Endodermal cell (in vitro differentiated cells): Measurements from ENCODE around the gene ZBED1. TPM values are rescaled to one million over a fixed set of nuclear protein-coding genes. Genes with fewer than 3 reads are reported as not detected.

Experiments
- DNase-seq: peaks from one replicate; pipeline ENCODE4 v3.0.0-alpha.2; 2017
- H3K27ac ChIP-seq: 2 replicates; pipeline ENCODE4 v1.5.1; 2013; ENCODE audit warnings: mild to moderate bottlenecking, low read depth, low read length, moderate library complexity
- H3K27me3 ChIP-seq: 2 replicates; pipeline ENCODE4 v1.6.1; 2013; ENCODE audit warnings: mild to moderate bottlenecking, low read length, moderate library complexity; ENCODE audit not compliant: insufficient read depth, control insufficient read depth, poor library complexity, severe bottlenecking
- H3K36me3 ChIP-seq: 2 replicates; pipeline ENCODE4 v1.7.0; 2013; ENCODE audit warnings: mild to moderate bottlenecking, low read length, moderate library complexity; ENCODE audit not compliant: control insufficient read depth, insufficient read depth
- H3K4me1 ChIP-seq: one replicate; pipeline ENCODE4 v1.7.0; 2013; ENCODE audit warnings: low read length; ENCODE audit not compliant: control insufficient read depth, insufficient read depth
- H3K4me3 ChIP-seq: 2 replicates; pipeline ENCODE4 v1.5.1; 2013; ENCODE audit warnings: mild to moderate bottlenecking, low read length, moderate library complexity
- H3K9ac ChIP-seq: 2 replicates; pipeline ENCODE4 v1.6.1; 2013; ENCODE audit warnings: mild to moderate bottlenecking, low read length, moderate library complexity; ENCODE audit not compliant: poor library complexity, severe bottlenecking; ENCODE audit errors: extremely low read depth
- H3K9me3 ChIP-seq: 2 replicates; pipeline ENCODE4 v1.6.1; 2013; ENCODE audit warnings: mild to moderate bottlenecking, low read length, moderate library complexity; ENCODE audit not compliant: control insufficient read depth
- H3K27ac Mint-ChIP-seq: 2 replicates; pipeline ENCODE4 v1.8.0; 2020; ENCODE audit warnings: mixed read lengths
- H3K27me3 Mint-ChIP-seq: 2 replicates; pipeline ENCODE4 v1.8.0; 2021; ENCODE audit warnings: mild to moderate bottlenecking, mixed read lengths; ENCODE audit not compliant: insufficient read depth
- H3K36me3 Mint-ChIP-seq: 2 replicates; pipeline ENCODE4 v1.8.0; 2020; ENCODE audit warnings: low read depth, mixed read lengths
- H3K4me1 Mint-ChIP-seq: 2 replicates; pipeline ENCODE4 v1.8.0; 2020; ENCODE audit warnings: mixed read lengths
- H3K4me3 Mint-ChIP-seq: 2 replicates; pipeline ENCODE4 v1.8.0; 2020; ENCODE audit warnings: mild to moderate bottlenecking, moderate library complexity, mixed read lengths
- H3K9me3 Mint-ChIP-seq: 2 replicates; pipeline ENCODE4 v1.8.0; 2020; ENCODE audit warnings: mild to moderate bottlenecking, mixed read lengths
- CTCF ChIP-seq: fragments of 200-600 bp; sonication (generic); conservative IDR thresholded peaks from 2 replicates; pipeline ENCODE4 v1.5.0; 2021; ENCODE audit warnings: antibody characterized with exemption, mild to moderate bottlenecking
- WGBS, 2 experiments: methylation state at CpG; one replicate each; pipeline versions ENCODE4 v1.1.5 to v1.1.7; 2013; ENCODE audit warnings: missing lambda C conversion rate in 2 of 2, mixed read lengths in 1 of 2; ENCODE audit not compliant: insufficient coverage in 1 of 2, insufficient read length in 1 of 2; 5-methylcytosine and 5-hydroxymethylcytosine counted together
- total RNA-seq, 2 donors: library from RNA; stranded (reverse); fragmentation: NEBNext Ultra II Directional in 1 of 2; extraction: Animal tissue kit (Norgen Biotek cat#: 25700) in 1 of 2; gene quantifications; 2 replicates in 1 of 2; 3 replicates in 1 of 2; pipeline ENCODE4 v1.2.1, GENCODE V29; 2021

ZBED1 gene
- total RNA-seq, 2 donors from 2014 or later, result 55.8 to 71.9 TPM

- H3K27me3 Mint-ChIP-seq, result no peaks in the 10 kb centered on the region
- H3K27ac ChIP-seq, result no peak overlapping the region
- H3K9ac ChIP-seq, result no peak overlapping the region
- no peaks in the 10 kb centered on the region for H3K36me3 ChIP-seq
- H3K9me3 Mint-ChIP-seq, result peaks cover 14% of the 10 kb centered on the region
- H3K27me3 ChIP-seq, result no peaks in the 10 kb centered on the region
- no peak overlapping the region for H3K27ac Mint-ChIP-seq
- no peak overlapping the region for H3K4me3 ChIP-seq
- H3K4me3 Mint-ChIP-seq, result no peak overlapping the region
- H3K9me3 ChIP-seq, result peaks cover 2% of the 10 kb centered on the region
- no peak for DNase-seq
- no peak for TF ChIP-seq CTCF
- 92 to 93% methylated on average over 2 to 3 of the region's 3 CpGs for WGBS, 2 experiments
- no peaks in the 10 kb centered on the region for H3K4me1 ChIP-seq
- H3K4me1 Mint-ChIP-seq, result no peaks in the 10 kb centered on the region
- H3K36me3 Mint-ChIP-seq, result peaks cover 8% of the 10 kb centered on the region
Observed at GRCh38 chrX:2539586-2539985, 38.8 kb upstream of the ZBED1 start.

- peak overlapping the region; percentile 98 for H3K27ac ChIP-seq
- Mint-ChIP-seq H3K9me3 (peaks cover 3% of the 10 kb centered on the region), H3K36me3 (no peaks in the 10 kb centered on the region), H3K27me3 (no peaks in the 10 kb centered on the region), H3K4me1 (no peaks in the 10 kb centered on the region), H3K4me3 (no peak overlapping the region), H3K27ac (no peak overlapping the region)
- no peak for TF ChIP-seq CTCF
- WGBS, 2 experiments, result 73 to 88% methylated on average over 13 to 15 of the region's 15 CpGs
- H3K36me3 ChIP-seq, result no peaks in the 10 kb centered on the region
- H3K9ac ChIP-seq, result no peak overlapping the region
- no peaks in the 10 kb centered on the region for H3K9me3 ChIP-seq
- H3K4me1 ChIP-seq, result no peaks in the 10 kb centered on the region
- no peak overlapping the region for H3K4me3 ChIP-seq
- no peaks in the 10 kb centered on the region for H3K27me3 ChIP-seq
- DNase-seq, result no peak
Observed at GRCh38 chrX:2538031-2538757, 37.4 kb upstream of the ZBED1 start.

GRCh38 chrX:2536974-2537373 lies 36.2 kb upstream of the ZBED1 start:
- Mint-ChIP-seq H3K4me1 (no peaks in the 10 kb centered on the region), H3K27me3 (no peaks in the 10 kb centered on the region), H3K4me3 (no peak overlapping the region), H3K9me3 (peaks cover 3% of the 10 kb centered on the region), H3K27ac (no peak overlapping the region), H3K36me3 (no peaks in the 10 kb centered on the region)
- Histone ChIP-seq H3K4me3 (no peak overlapping the region), H3K36me3 (no peaks in the 10 kb centered on the region), H3K27me3 (no peaks in the 10 kb centered on the region), H3K9me3 (no peaks in the 10 kb centered on the region), H3K27ac (peak overlapping the region; percentile 98), H3K9ac (no peak overlapping the region), H3K4me1 (no peaks in the 10 kb centered on the region)
- no peak for TF ChIP-seq CTCF
- DNase-seq, result no peak
- 94 to 95% methylated on average over 3 to 5 of the region's 5 CpGs for WGBS, 2 experiments
